K562 (cell line): ENCODE results near the gene ADORA1.

Source experiments
- GATAD2B ChIP-seq: fragments of 450-650 bp; IDR thresholded peaks from 2 replicates; pipeline ENCODE4 v1.6.1; 2017; ENCODE audit warnings: mild to moderate bottlenecking, borderline replicate concordance
- NFE2 ChIP-seq: IDR thresholded peaks from 2 replicates; pipeline ENCODE4 v1.6.1; 2014; ENCODE audit warnings: antibody characterized with exemption, low read depth
- NR2C1 ChIP-seq, 2 experiments: fragments of 450-650 bp; IDR thresholded peaks; 2 replicates each; pipeline ENCODE4 v1.6.1; 2017; ENCODE audit warnings: mild to moderate bottlenecking in 2 of 2, antibody characterized with exemption in 1 of 2, inconsistent platforms in 1 of 2, missing compliant biosample characterization in 1 of 2, missing genetic modification characterization in 1 of 2
- NRF1 ChIP-seq, 2 experiments: fragments of 450-650 bp; IDR thresholded peaks in 1 of 2; conservative IDR thresholded peaks in 1 of 2; 2 replicates each; pipeline ENCODE4 v1.6.1; 2014; ENCODE audit warnings: mild to moderate bottlenecking in 2 of 2
- ZFP36 ChIP-seq: fragments of 150-350 bp; IDR thresholded peaks from 2 replicates; pipeline ENCODE4 v1.6.1; 2018; ENCODE audit warnings: low read length, low read depth; ENCODE audit not compliant: partially characterized antibody
- TF ChIP-seq, protein P1 (sequence below): IDR thresholded peaks from 2 replicates; pipeline ENCODE4 v1.6.1; 2012; ENCODE audit warnings: low read depth, low read length, improper control_type of control experiment, borderline replicate concordance
- TF ChIP-seq, protein P2 (sequence below): fragments of 200-800 bp; sonication (Bioruptor generic); IDR thresholded peaks from 2 replicates; pipeline ENCODE4 v1.6.1; 2017; ENCODE audit warnings: missing genetic modification characterization, missing compliant biosample characterization
- TF ChIP-seq, protein P3 (sequence below), 3 experiments: IDR thresholded peaks in 2 of 3; conservative IDR thresholded peaks in 1 of 3; 2 replicates each; pipeline ENCODE4 v1.5.1; 2011 to 2012; ENCODE audit warnings: low read length in 3 of 3, mild to moderate bottlenecking in 3 of 3, control low read depth in 2 of 3, improper control_type of control experiment in 1 of 3, inconsistent platforms in 1 of 3, low read depth in 1 of 3, mixed read lengths in 1 of 3, moderate library complexity in 1 of 3; ENCODE audit not compliant: insufficient read depth in 2 of 3
- TF ChIP-seq, protein P4 (sequence below): fragments of 250-450 bp; sonication (Bioruptor Pico); IDR thresholded peaks from 2 replicates; pipeline ENCODE4 v1.8.0; 2021; ENCODE audit warnings: moderate library complexity, mild to moderate bottlenecking, inconsistent platforms
- TF ChIP-seq, protein P5 (sequence below): sonication (generic); formaldehyde crosslinking; IDR thresholded peaks from 2 replicates; pipeline ENCODE4 v1.8.0; 2023; ENCODE audit warnings: mild to moderate bottlenecking, missing genetic modification reagents

DNA sequence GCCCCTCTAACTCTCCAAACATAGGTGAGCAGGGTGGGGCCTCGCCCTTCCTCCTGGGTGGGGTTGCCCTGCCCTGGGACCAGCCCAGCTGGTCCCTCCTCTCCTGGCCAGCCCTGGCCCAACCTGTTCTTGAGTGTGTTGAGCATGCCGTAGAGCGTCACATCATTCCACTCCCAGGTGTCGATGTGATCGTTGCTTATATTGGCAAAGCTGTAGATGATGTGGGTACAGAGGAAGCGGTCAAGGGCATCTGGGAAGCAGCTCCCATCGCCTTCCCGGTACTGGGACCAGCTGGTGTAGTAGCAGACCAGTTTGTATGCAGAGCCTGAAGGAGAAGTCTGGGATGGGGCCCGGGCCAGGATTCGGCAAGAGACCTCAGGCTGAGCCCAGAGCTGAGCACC is 57.5 kb downstream of the ADORA1 start:
- TF ChIP-seq, protein P1, sequence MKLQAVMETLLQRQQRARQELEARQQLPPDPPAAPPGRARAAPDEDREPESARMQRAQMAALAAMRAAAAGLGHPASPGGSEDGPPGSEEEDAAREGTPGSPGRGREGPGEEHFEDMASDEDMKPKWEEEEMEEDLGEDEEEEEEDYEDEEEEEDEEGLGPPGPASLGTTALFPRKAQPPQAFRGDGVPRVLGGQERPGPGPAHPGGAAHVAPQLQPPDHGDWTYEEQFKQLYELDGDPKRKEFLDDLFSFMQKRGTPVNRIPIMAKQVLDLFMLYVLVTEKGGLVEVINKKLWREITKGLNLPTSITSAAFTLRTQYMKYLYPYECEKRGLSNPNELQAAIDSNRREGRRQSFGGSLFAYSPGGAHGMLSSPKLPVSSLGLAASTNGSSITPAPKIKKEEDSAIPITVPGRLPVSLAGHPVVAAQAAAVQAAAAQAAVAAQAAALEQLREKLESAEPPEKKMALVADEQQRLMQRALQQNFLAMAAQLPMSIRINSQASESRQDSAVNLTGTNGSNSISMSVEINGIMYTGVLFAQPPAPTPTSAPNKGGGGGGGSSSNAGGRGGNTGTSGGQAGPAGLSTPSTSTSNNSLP, result no peak
- TF ChIP-seq, protein P2, sequence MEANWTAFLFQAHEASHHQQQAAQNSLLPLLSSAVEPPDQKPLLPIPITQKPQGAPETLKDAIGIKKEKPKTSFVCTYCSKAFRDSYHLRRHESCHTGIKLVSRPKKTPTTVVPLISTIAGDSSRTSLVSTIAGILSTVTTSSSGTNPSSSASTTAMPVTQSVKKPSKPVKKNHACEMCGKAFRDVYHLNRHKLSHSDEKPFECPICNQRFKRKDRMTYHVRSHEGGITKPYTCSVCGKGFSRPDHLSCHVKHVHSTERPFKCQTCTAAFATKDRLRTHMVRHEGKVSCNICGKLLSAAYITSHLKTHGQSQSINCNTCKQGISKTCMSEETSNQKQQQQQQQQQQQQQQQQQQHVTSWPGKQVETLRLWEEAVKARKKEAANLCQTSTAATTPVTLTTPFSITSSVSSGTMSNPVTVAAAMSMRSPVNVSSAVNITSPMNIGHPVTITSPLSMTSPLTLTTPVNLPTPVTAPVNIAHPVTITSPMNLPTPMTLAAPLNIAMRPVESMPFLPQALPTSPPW, result no peak
- TF ChIP-seq, protein P3, sequence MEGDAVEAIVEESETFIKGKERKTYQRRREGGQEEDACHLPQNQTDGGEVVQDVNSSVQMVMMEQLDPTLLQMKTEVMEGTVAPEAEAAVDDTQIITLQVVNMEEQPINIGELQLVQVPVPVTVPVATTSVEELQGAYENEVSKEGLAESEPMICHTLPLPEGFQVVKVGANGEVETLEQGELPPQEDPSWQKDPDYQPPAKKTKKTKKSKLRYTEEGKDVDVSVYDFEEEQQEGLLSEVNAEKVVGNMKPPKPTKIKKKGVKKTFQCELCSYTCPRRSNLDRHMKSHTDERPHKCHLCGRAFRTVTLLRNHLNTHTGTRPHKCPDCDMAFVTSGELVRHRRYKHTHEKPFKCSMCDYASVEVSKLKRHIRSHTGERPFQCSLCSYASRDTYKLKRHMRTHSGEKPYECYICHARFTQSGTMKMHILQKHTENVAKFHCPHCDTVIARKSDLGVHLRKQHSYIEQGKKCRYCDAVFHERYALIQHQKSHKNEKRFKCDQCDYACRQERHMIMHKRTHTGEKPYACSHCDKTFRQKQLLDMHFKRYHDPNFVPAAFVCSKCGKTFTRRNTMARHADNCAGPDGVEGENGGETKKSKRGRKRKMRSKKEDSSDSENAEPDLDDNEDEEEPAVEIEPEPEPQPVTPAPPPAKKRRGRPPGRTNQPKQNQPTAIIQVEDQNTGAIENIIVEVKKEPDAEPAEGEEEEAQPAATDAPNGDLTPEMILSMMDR (IDR thresholded peaks at IDR 0.05 in 2 of 3, conservative IDR thresholded peaks at IDR 0.05 in 1 of 3; ENCODE audit: insufficient read depth in 2 of 3, low read depth in 1 of 3, low read length in 3 of 3), result no peak
- TF ChIP-seq, protein P4, sequence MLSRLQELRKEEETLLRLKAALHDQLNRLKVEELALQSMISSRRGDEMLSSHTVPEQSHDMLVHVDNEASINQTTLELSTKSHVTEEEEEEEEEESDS (CRISPR knock-in tag), result no peak
- TF ChIP-seq NR2C1 (IDR thresholded peaks at IDR 0.05) (no peak), NR2C1 (tag; IDR thresholded peaks at IDR 0.05) (no peak), GATAD2B (no peak), NFE2 (no peak), ZFP36 (no peak), NRF1 (conservative IDR thresholded peaks at IDR 0.05 in 1 of 2, IDR thresholded peaks at IDR 0.05 in 1 of 2) (no peak)
- TF ChIP-seq, protein P5, sequence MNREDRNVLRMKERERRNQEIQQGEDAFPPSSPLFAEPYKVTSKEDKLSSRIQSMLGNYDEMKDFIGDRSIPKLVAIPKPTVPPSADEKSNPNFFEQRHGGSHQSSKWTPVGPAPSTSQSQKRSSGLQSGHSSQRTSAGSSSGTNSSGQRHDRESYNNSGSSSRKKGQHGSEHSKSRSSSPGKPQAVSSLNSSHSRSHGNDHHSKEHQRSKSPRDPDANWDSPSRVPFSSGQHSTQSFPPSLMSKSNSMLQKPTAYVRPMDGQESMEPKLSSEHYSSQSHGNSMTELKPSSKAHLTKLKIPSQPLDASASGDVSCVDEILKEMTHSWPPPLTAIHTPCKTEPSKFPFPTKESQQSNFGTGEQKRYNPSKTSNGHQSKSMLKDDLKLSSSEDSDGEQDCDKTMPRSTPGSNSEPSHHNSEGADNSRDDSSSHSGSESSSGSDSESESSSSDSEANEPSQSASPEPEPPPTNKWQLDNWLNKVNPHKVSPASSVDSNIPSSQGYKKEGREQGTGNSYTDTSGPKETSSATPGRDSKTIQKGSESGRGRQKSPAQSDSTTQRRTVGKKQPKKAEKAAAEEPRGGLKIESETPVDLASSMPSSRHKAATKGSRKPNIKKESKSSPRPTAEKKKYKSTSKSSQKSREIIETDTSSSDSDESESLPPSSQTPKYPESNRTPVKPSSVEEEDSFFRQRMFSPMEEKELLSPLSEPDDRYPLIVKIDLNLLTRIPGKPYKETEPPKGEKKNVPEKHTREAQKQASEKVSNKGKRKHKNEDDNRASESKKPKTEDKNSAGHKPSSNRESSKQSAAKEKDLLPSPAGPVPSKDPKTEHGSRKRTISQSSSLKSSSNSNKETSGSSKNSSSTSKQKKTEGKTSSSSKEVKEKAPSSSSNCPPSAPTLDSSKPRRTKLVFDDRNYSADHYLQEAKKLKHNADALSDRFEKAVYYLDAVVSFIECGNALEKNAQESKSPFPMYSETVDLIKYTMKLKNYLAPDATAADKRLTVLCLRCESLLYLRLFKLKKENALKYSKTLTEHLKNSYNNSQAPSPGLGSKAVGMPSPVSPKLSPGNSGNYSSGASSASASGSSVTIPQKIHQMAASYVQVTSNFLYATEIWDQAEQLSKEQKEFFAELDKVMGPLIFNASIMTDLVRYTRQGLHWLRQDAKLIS, result no peak
